Esophagus (tissue), 2 donors: ENCODE data around the gene RPSA. TPM values are rescaled to one million over a fixed set of nuclear protein-coding genes. Genes with fewer than 3 reads are reported as not detected.

Experiments used
- H3K27ac ChIP-seq, 2 donors: one replicate each; pipeline ENCODE4 v1.5.1; 2013; ENCODE audit warnings: low read depth in 2 of 2, mild to moderate bottlenecking in 2 of 2, inconsistent platforms in 1 of 2, low read length in 1 of 2, moderate library complexity in 1 of 2
- H3K27me3 ChIP-seq, 2 donors: one replicate each; pipeline ENCODE4 v1.6.1; 2013; ENCODE audit warnings: low read length in 2 of 2, control low read depth in 1 of 2, mild to moderate bottlenecking in 1 of 2; ENCODE audit not compliant: insufficient read depth in 2 of 2, control insufficient read depth in 1 of 2
- H3K36me3 ChIP-seq, 2 donors: one replicate each; pipeline ENCODE4 v1.6.1; 2013; ENCODE audit warnings: low read length in 1 of 2; ENCODE audit not compliant: control insufficient read depth in 2 of 2, insufficient read depth in 2 of 2
- H3K4me1 ChIP-seq, 2 donors: one replicate each; pipeline ENCODE4 v1.6.1; 2013; ENCODE audit warnings: low read length in 1 of 2; ENCODE audit not compliant: control insufficient read depth in 2 of 2, insufficient read depth in 2 of 2
- H3K4me3 ChIP-seq, 2 donors: one replicate each; pipeline ENCODE4 v1.5.1; 2013; ENCODE audit warnings: low read length in 2 of 2, mild to moderate bottlenecking in 2 of 2, low read depth in 1 of 2, moderate library complexity in 1 of 2
- H3K9me3 ChIP-seq, 2 donors: one replicate each; pipeline ENCODE4 v1.6.1; 2013; ENCODE audit warnings: mild to moderate bottlenecking in 2 of 2, low read depth in 1 of 2, low read length in 1 of 2, moderate library complexity in 1 of 2; ENCODE audit not compliant: control insufficient read depth in 2 of 2, insufficient read depth in 1 of 2
- WGBS, 2 donors: extraction: QIAGEN DNeasy Blood & Tissue Kit; methylation state at CpG; one replicate each; pipeline ENCODE4 v1.1.7; 2013; 5-methylcytosine and 5-hydroxymethylcytosine counted together
- polyA plus RNA-seq, 2 donors: library from polyadenylated mRNA; stranded (reverse); fragments of 200-250 nt; gene quantifications; one replicate each; pipeline ENCODE4 v1.2.3, GENCODE V29; 2013
- donor health status: healthy with polysubstance abuse.
- donor health status: Bipolar disorder and iron deficiency.

The RPSA gene
- polyA plus RNA-seq, 2 donors = 872 to 1,509 TPM

GRCh38 chr3:39429466-39429865 is 22.9 kb downstream of the RPSA start:
- H3K27ac ChIP-seq = no peak overlapping the region
- H3K36me3 ChIP-seq = no peaks in the 10 kb centered on the region
- H3K9me3 ChIP-seq = no peaks in the 10 kb centered on the region
- no peak overlapping the region for H3K4me3 ChIP-seq
- H3K27me3 ChIP-seq = no peaks in the 10 kb centered on the region
- WGBS, 2 donors = 93% methylated on average over 11 of the region's 11 CpGs
- no peaks in the 10 kb centered on the region for H3K4me1 ChIP-seq

- WGBS, 2 donors = 71 to 78% methylated on average over 5 of the region's 5 CpGs
- H3K27ac ChIP-seq = no peak overlapping the region
- H3K4me3 ChIP-seq = no peak overlapping the region
- H3K9me3 ChIP-seq = no peaks in the 10 kb centered on the region
- H3K4me1 ChIP-seq = no peaks in the 10 kb centered on the region
- H3K36me3 ChIP-seq = no peaks in the 10 kb centered on the region
- H3K27me3 ChIP-seq = no peaks in the 10 kb centered on the region
These were observed 25.8 kb downstream of the RPSA start for GRCh38 chr3:39432342-39432741.

GRCh38 chr3:39433642-39434041 is 27.1 kb downstream of the RPSA start:
- Histone ChIP-seq H3K36me3 (no peaks in the 10 kb centered on the region), H3K27me3 (no peaks in the 10 kb centered on the region), H3K9me3 (no peaks in the 10 kb centered on the region), H3K4me3 (no peak overlapping the region), H3K4me1 (no peaks in the 10 kb centered on the region), H3K27ac (no peak overlapping the region)
- 59 to 70% methylated on average over 3 of the region's 3 CpGs for WGBS, 2 donors

- Histone ChIP-seq H3K27ac (no peak overlapping the region), H3K27me3 (no peaks in the 10 kb centered on the region), H3K36me3 (no peaks in the 10 kb centered on the region), H3K4me1 (no peaks in the 10 kb centered on the region), H3K4me3 (no peak overlapping the region), H3K9me3 (no peaks in the 10 kb centered on the region)
- 37 to 40% methylated on average over 5 of the region's 5 CpGs for WGBS, 2 donors
These were observed 28.1 kb downstream of the RPSA start for GRCh38 chr3:39434574-39434973.

GRCh38 chr3:39435006-39435748 is 28.7 kb downstream of the RPSA start:
- Histone ChIP-seq H3K36me3 (no peaks in the 10 kb centered on the region), H3K27ac (no peak overlapping the region), H3K4me1 (no peaks in the 10 kb centered on the region), H3K9me3 (no peaks in the 10 kb centered on the region), H3K4me3 (no peak overlapping the region), H3K27me3 (no peaks in the 10 kb centered on the region)
- 34 to 55% methylated on average over 1 of the region's 1 CpG for WGBS, 2 donors

- Histone ChIP-seq H3K36me3 (no peaks in the 10 kb centered on the region), H3K27me3 (no peaks in the 10 kb centered on the region)
These were observed 32.4 kb downstream of the RPSA start for GRCh38 chr3:39438880-39439279.

GRCh38 chr3:39440316-39440715 is 33.8 kb downstream of the RPSA start:
- H3K9me3 ChIP-seq = no peaks in the 10 kb centered on the region
- H3K36me3 ChIP-seq = no peaks in the 10 kb centered on the region
- H3K4me1 ChIP-seq = no peaks in the 10 kb centered on the region
- no peaks in the 10 kb centered on the region for H3K27me3 ChIP-seq
- WGBS, 2 donors = 84 to 86% methylated on average over 8 of the region's 8 CpGs
- H3K4me3 ChIP-seq = no peak overlapping the region
- H3K27ac ChIP-seq = no peak overlapping the region

More at GRCh38 chr3:39438880-39439279, 32.4 kb downstream of the RPSA start:
- Histone ChIP-seq H3K4me1 (no peaks in the 10 kb centered on the region), H3K9me3 (no peaks in the 10 kb centered on the region), H3K4me3 (no peak overlapping the region), H3K27ac (no peak overlapping the region)
- WGBS, 2 donors = 66 to 76% methylated on average over 4 of the region's 4 CpGs

GRCh38 chr3:39443530-39443929 is 37.0 kb downstream of the RPSA start:
- Histone ChIP-seq H3K9me3 (no peaks in the 10 kb centered on the region), H3K27me3 (no peaks in the 10 kb centered on the region), H3K4me3 (no peak overlapping the region), H3K4me1 (no peaks in the 10 kb centered on the region), H3K36me3 (no peaks in the 10 kb centered on the region), H3K27ac (no peak overlapping the region)
- WGBS, 2 donors = 80 to 92% methylated on average over 4 of the region's 4 CpGs

- H3K4me1 ChIP-seq = no peaks in the 10 kb centered on the region
- no peaks in the 10 kb centered on the region for H3K36me3 ChIP-seq
- H3K27ac ChIP-seq = no peak overlapping the region
- H3K9me3 ChIP-seq = no peaks in the 10 kb centered on the region
- H3K27me3 ChIP-seq = no peaks in the 10 kb centered on the region
- WGBS, 2 donors = 76 to 81% methylated on average over 2 of the region's 2 CpGs
- no peak overlapping the region for H3K4me3 ChIP-seq
These were observed 39.4 kb downstream of the RPSA start for GRCh38 chr3:39445927-39446326.

- H3K4me1 ChIP-seq = no peaks in the 10 kb centered on the region
- no peak overlapping the region for H3K27ac ChIP-seq
- H3K9me3 ChIP-seq = no peaks in the 10 kb centered on the region
- H3K36me3 ChIP-seq = no peaks in the 10 kb centered on the region
- no peak overlapping the region for H3K4me3 ChIP-seq
- H3K27me3 ChIP-seq = no peaks in the 10 kb centered on the region
- 90 to 92% methylated on average over 2 of the region's 2 CpGs for WGBS, 2 donors
These were observed 39.9 kb downstream of the RPSA start for GRCh38 chr3:39446444-39446843.
